ENCODE measurements around the gene ALDH3A1. TPM values are rescaled to one million over a fixed set of nuclear protein-coding genes. Genes with fewer than 3 reads are reported as not detected.

The ALDH3A1 gene
- total RNA-seq, 1 experiment from 2014 or later, result 30.1 TPM

- no peaks in the 10 kb centered on the region for H4K20me1 ChIP-seq (ENCODE audit: low read length)
- BruUV-seq (replicated peaks), result no TSS peak
- no peaks in the 10 kb centered on the region for H3F3A ChIP-seq (ENCODE audit: low read length, unreplicated experiment)
- H3K9me2 ChIP-seq (replicated peaks; ENCODE audit: low read length), result no peaks in the 10 kb centered on the region
- peak; percentile 87 for ATAC-seq
- peak; percentile 25 for DNase-seq
- no peaks in the 10 kb centered on the region for H3K27me3 ChIP-seq (ENCODE audit: low read length)
- H3K9me3 ChIP-seq (ENCODE audit: low read length), result no peaks in the 10 kb centered on the region
- H3K36me3 ChIP-seq (ENCODE audit: low read depth, low read length), result no peaks in the 10 kb centered on the region
- H3K4me1 ChIP-seq (ENCODE audit: insufficient read depth, low read length), result no peaks in the 10 kb centered on the region
- H3K4me2 ChIP-seq (ENCODE audit: low read length), result no peak overlapping the region
- intact Hi-C loops (cut with micrococcal nuclease), result no loop called here
- no peak overlapping the region for H3K27ac ChIP-seq (ENCODE audit: low read length)
- no peak overlapping the region for H2AFZ ChIP-seq (ENCODE audit: low read length)
- H3K79me2 ChIP-seq (ENCODE audit: low read length), result no peaks in the 10 kb centered on the region
- no peak overlapping the region for H3K4me3 ChIP-seq (ENCODE audit: low read length)
- ChIA-PET CTCF (no interaction called here), POLR2A (ENCODE audit: unreplicated experiment) (interaction anchor here (0.6 to 1.1 kb wide), 2 partner anchors 9 to 30 kb away, joined by 3 to 7 read pairs; no protein-coding TSS in a partner anchor)
- TF ChIP-seq EZH2 (IDR thresholded peaks at IDR 0.05; ENCODE audit: low read length, unreplicated experiment) (no peak), CTCF (conservative IDR thresholded peaks at IDR 0.05; ENCODE audit: low read depth, low read length) (no peak), EZH2phosphoT487 (IDR thresholded peaks at IDR 0.05; ENCODE audit: borderline replicate concordance, low read length) (no peak)
- no peak overlapping the region for H3K9ac ChIP-seq (ENCODE audit: low read length)
Observed at GRCh38 chr17:19781488-19782458, 33.7 kb upstream of the ALDH3A1 start.

- no TSS peak for BruUV-seq (replicated peaks)
- Histone ChIP-seq H3F3A (ENCODE audit: low read length, unreplicated experiment) (no peaks in the 10 kb centered on the region), H3K27ac (ENCODE audit: low read length) (no peak overlapping the region), H3K9me2 (replicated peaks; ENCODE audit: low read length) (no peaks in the 10 kb centered on the region), H3K9ac (ENCODE audit: low read length) (no peak overlapping the region), H3K9me3 (ENCODE audit: low read length) (no peaks in the 10 kb centered on the region), H3K36me3 (ENCODE audit: low read depth, low read length) (no peaks in the 10 kb centered on the region), H3K4me3 (ENCODE audit: low read length) (no peak overlapping the region), H3K4me1 (ENCODE audit: insufficient read depth, low read length) (no peaks in the 10 kb centered on the region), H2AFZ (ENCODE audit: low read length) (no peak overlapping the region), H4K20me1 (ENCODE audit: low read length) (no peaks in the 10 kb centered on the region), H3K79me2 (ENCODE audit: low read length) (no peaks in the 10 kb centered on the region), H3K4me2 (ENCODE audit: low read length) (no peak overlapping the region), H3K27me3 (ENCODE audit: low read length) (no peaks in the 10 kb centered on the region)
- intact Hi-C loops (cut with micrococcal nuclease), result no loop called here
- ATAC-seq (no peak), DNase-seq (no peak)
- ChIA-PET CTCF (no interaction called here), POLR2A (ENCODE audit: unreplicated experiment) (no interaction called here)
- TF ChIP-seq EZH2 (IDR thresholded peaks at IDR 0.05; ENCODE audit: low read length, unreplicated experiment), result no peak
- TF ChIP-seq CTCF (conservative IDR thresholded peaks at IDR 0.05; ENCODE audit: low read depth, low read length), result no peak
- TF ChIP-seq EZH2phosphoT487 (IDR thresholded peaks at IDR 0.05; ENCODE audit: borderline replicate concordance, low read length), result no peak
Observed at GRCh38 chr17:19780846-19781245, 32.7 kb upstream of the ALDH3A1 start.

GRCh38 chr17:19773534-19773933 lies 25.4 kb upstream of the ALDH3A1 start:
- Histone ChIP-seq H3K4me1 (ENCODE audit: insufficient read depth, low read length) (peaks cover 12% of the 10 kb centered on the region), H3K4me3 (ENCODE audit: low read length) (no peak overlapping the region)

More at GRCh38 chr17:19773534-19773933, 25.4 kb upstream of the ALDH3A1 start:
- no peak for TF ChIP-seq EZH2phosphoT487 (IDR thresholded peaks at IDR 0.05; ENCODE audit: borderline replicate concordance, low read length)
- no peak for TF ChIP-seq EZH2 (IDR thresholded peaks at IDR 0.05; ENCODE audit: low read length, unreplicated experiment)
- TF ChIP-seq CTCF (conservative IDR thresholded peaks at IDR 0.05; ENCODE audit: low read depth, low read length), result no peak
- H4K20me1 ChIP-seq (ENCODE audit: low read length), result no peaks in the 10 kb centered on the region
- ChIA-PET POLR2A (ENCODE audit: unreplicated experiment) (no interaction called here), CTCF (no interaction called here)
- DNase-seq, result no peak
- no peaks in the 10 kb centered on the region for H3K9me3 ChIP-seq (ENCODE audit: low read length)
- intact Hi-C loops (cut with micrococcal nuclease), result no loop called here
- no peaks in the 10 kb centered on the region for H3K9me2 ChIP-seq (replicated peaks; ENCODE audit: low read length)
- no peak overlapping the region for H2AFZ ChIP-seq (ENCODE audit: low read length)
- no peaks in the 10 kb centered on the region for H3F3A ChIP-seq (ENCODE audit: low read length, unreplicated experiment)
- no peaks in the 10 kb centered on the region for H3K27me3 ChIP-seq (ENCODE audit: low read length)
- no TSS peak for BruUV-seq (replicated peaks)
- no peak overlapping the region for H3K27ac ChIP-seq (ENCODE audit: low read length)
- H3K9ac ChIP-seq (ENCODE audit: low read length), result no peak overlapping the region
- H3K36me3 ChIP-seq (ENCODE audit: low read depth, low read length), result no peaks in the 10 kb centered on the region
- ATAC-seq, result no peak
- no peak overlapping the region for H3K4me2 ChIP-seq (ENCODE audit: low read length)
- no peaks in the 10 kb centered on the region for H3K79me2 ChIP-seq (ENCODE audit: low read length)
